Ovary (tissue), 9 donors: ENCODE measurements around the gene HK2. TPM values are rescaled to one million over a fixed set of nuclear protein-coding genes. Genes with fewer than 3 reads are reported as not detected.

Experiments
- DNase-seq, 5 donors: peaks; one replicate each; pipeline ENCODE4 v3.0.0-alpha.2; 2019 to 2020
- H3K27ac ChIP-seq, 2 donors: fragments of 200-600 bp; one replicate each; pipeline versions ENCODE4 v1.5.1 to v1.8.0; 2019 to 2022
- H3K27me3 ChIP-seq: fragments of 200-600 bp; one replicate; pipeline ENCODE4 v1.8.0; 2022
- H3K36me3 ChIP-seq: fragments of 200-600 bp; sonication (generic); one replicate; pipeline ENCODE4 v1.5.1; 2019
- H3K4me1 ChIP-seq: one replicate; pipeline ENCODE4 v1.8.1; 2013; ENCODE audit warnings: mild to moderate bottlenecking, moderate library complexity; ENCODE audit not compliant: insufficient read depth
- H3K4me3 ChIP-seq: fragments of 200-600 bp; sonication (generic); one replicate; pipeline ENCODE4 v1.5.1; 2017
- H3K9me3 ChIP-seq, 2 donors: fragments of 200-600 bp in 1 of 2; sonication (generic) in 1 of 2; one replicate each; pipeline versions ENCODE4 v1.5.1 to v1.8.1; 2013 to 2019; ENCODE audit warnings: mild to moderate bottlenecking in 1 of 2, moderate library complexity in 1 of 2
- EP300 ChIP-seq: sonication (generic); formaldehyde crosslinking; IDR thresholded peaks from one replicate; pipeline ENCODE4 v1.6.1; 2017; ENCODE audit warnings: antibody characterized with exemption
- POLR2A ChIP-seq: fragments of 450-650 bp; IDR thresholded peaks from one replicate; pipeline ENCODE4 v1.6.1; 2017; ENCODE audit warnings: antibody characterized with exemption, mild to moderate bottlenecking, moderate library complexity
- WGBS, 3 donors: extraction: QIAGEN DNeasy Blood & Tissue Kit in 1 of 3; methylation state at CpG; one replicate each; pipeline versions ENCODE4 v1.1.5 to v1.1.7; 2013 to 2017; 5-methylcytosine and 5-hydroxymethylcytosine counted together
- intact Hi-C, 4 donors: fragments of 100-400 bp; cut with DNase I; formaldehyde crosslinking; loops; one replicate each; pipeline versions ENCODE4 v1.11.0 to v1.15.1; 2022 to 2023
- polyA plus RNA-seq, 2 donors: library from polyadenylated mRNA; stranded (reverse); fragments of 200-250 nt in 1 of 2; fragments of 350-450 nt in 1 of 2; fragmentation: Illumina TruSeq in 1 of 2; extraction: RNeasy Lipid Tissue Mini Kit (QIAGEN cat#74804) in 1 of 2; gene quantifications; one replicate each; pipeline ENCODE4 v1.2.3, GENCODE V29; 2013 to 2014
- total RNA-seq, 7 donors: library from RNA; depleted of rRNA in 2 of 7; stranded (reverse); fragments of >200 nt in 2 of 7; fragmentation: NEBNext Ultra II Directional in 3 of 7; extraction: Animal tissue kit (Norgen Biotek cat#: 25700) in 3 of 7; gene quantifications; one replicate each; pipeline versions ENCODE4 v1.1.0 to v1.2.4, GENCODE V29; 2016 to 2023
- TF ChIP-seq, protein P1 (sequence below), 3 donors: fragments of 450-650 bp in 2 of 3; fragments of 200-600 bp in 1 of 3; IDR thresholded peaks; one replicate each; pipeline versions ENCODE4 v1.5.1 to v1.8.0; 2016 to 2022; ENCODE audit warnings: antibody characterized with exemption in 3 of 3, mild to moderate bottlenecking in 1 of 3
- donor health status: DM: no; HTN: no; CAD: no; lungs with moderate emphysema.
- donor health status: DM: no; HTN: no; CAD: no.
- donor health status: Bipolar disorder and iron deficiency.
- donor health status: DM: yes; HTN: yes; CAD: no.
- donor health status: DM: no; HTN: no; CAD: no.
- donor health status: DM: yes; HTN: yes; CAD: no.

Gene HK2
- total and polyA plus RNA-seq, 9 donors, result 11.8 to 46.7 (median 28.9) TPM

DNA sequence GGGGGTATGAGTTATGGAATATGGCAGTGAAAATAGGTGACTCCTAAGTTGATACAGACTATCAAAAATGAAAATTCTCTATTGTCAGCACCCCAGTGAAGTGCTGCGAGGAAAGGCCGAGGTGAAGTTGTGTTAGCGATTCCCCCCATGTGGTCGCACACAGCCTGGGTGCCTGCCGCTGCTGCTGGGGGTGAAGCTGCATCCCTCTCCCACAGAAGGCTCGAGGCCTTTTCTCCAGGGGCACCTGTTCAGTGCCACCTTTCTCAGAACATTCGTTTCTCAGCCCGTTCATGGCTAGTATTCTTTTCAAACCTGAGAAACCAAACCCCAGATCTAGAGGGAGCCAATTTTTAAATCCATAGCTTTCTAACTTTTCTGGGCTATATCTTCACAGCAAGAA lies 23.8 kb downstream of the HK2 start:
- Histone ChIP-seq H3K4me3 (no peak overlapping the region), H3K36me3 (no peaks in the 10 kb centered on the region), H3K27ac (no peak overlapping the region), H3K4me1 (peaks cover 10% of the 10 kb centered on the region), H3K9me3 (no peaks in the 10 kb centered on the region), H3K27me3 (no peaks in the 10 kb centered on the region)
- 89 to 93% (median 92%) methylated on average over 8 of the region's 8 CpGs for WGBS, 3 donors
- intact Hi-C loops, result no loop called here
- no peak for DNase-seq
- TF ChIP-seq POLR2A (no peak), EP300 (no peak)
- TF ChIP-seq, protein P1, sequence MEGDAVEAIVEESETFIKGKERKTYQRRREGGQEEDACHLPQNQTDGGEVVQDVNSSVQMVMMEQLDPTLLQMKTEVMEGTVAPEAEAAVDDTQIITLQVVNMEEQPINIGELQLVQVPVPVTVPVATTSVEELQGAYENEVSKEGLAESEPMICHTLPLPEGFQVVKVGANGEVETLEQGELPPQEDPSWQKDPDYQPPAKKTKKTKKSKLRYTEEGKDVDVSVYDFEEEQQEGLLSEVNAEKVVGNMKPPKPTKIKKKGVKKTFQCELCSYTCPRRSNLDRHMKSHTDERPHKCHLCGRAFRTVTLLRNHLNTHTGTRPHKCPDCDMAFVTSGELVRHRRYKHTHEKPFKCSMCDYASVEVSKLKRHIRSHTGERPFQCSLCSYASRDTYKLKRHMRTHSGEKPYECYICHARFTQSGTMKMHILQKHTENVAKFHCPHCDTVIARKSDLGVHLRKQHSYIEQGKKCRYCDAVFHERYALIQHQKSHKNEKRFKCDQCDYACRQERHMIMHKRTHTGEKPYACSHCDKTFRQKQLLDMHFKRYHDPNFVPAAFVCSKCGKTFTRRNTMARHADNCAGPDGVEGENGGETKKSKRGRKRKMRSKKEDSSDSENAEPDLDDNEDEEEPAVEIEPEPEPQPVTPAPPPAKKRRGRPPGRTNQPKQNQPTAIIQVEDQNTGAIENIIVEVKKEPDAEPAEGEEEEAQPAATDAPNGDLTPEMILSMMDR (IDR thresholded peaks at IDR 0.05), result no peak

DNA sequence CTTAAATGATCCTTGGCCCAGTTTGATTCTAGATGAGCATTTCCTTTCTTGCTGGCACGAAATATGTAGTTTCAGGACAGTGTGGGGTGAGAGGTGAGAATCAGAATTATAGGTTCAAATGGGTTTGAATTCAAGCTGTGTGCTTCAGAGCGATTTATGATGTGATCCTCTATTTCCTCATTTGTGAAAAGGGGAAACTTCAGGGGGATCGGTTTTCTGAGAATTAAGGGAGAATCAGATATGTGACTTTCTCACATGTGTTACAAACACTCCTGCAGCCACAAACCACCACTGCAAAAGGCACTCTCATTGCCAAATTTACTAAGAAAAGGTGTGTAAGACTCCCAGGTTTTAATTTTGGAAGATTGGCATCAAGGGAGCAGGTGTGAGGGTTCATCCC lies 24.4 kb downstream of the HK2 start:
- WGBS, 3 donors, result 84 to 89% (median 88%) methylated on average over 3 of the region's 3 CpGs
- H3K4me1 ChIP-seq, result peaks cover 10% of the 10 kb centered on the region
- no peak for TF ChIP-seq POLR2A
- TF ChIP-seq, protein P1 (IDR thresholded peaks at IDR 0.05), result no peak
- TF ChIP-seq EP300, result no peak
- H3K9me3 ChIP-seq, result no peaks in the 10 kb centered on the region
- no peak overlapping the region for H3K4me3 ChIP-seq
- no peak for DNase-seq
- no peak overlapping the region for H3K27ac ChIP-seq
- H3K36me3 ChIP-seq, result no peaks in the 10 kb centered on the region
- no peaks in the 10 kb centered on the region for H3K27me3 ChIP-seq
- intact Hi-C loops, result no loop called here

DNA sequence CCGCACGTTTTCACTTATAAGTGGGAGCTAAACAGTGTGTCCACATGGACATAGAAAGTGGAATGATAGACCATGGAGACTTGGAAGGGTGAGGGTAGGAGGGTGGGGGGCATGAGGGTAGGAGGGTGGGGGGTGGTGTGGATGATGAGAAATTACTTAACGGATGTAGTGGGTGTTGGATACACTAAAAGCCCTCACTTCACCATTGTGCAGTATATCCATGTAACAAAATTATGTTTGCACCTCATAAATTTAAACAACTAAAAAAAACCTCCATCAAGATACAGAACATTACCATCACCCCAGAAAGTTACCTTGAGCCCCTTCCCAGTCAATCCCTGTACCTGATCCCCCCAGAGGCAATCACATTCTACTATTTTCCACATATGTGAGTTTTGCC lies 26.2 kb downstream of the HK2 start:
- no peaks in the 10 kb centered on the region for H3K9me3 ChIP-seq
- TF ChIP-seq, protein P1 (IDR thresholded peaks at IDR 0.05), result no peak
- TF ChIP-seq POLR2A (no peak), EP300 (no peak)
- H3K27ac ChIP-seq, result no peak overlapping the region
- H3K4me1 ChIP-seq, result peaks cover 14% of the 10 kb centered on the region
- H3K27me3 ChIP-seq, result no peaks in the 10 kb centered on the region
- H3K4me3 ChIP-seq, result no peak overlapping the region
- intact Hi-C loops, result no loop called here
- no peak for DNase-seq
- no peaks in the 10 kb centered on the region for H3K36me3 ChIP-seq
- WGBS, 3 donors, result 83 to 88% (median 83%) methylated on average over 3 of the region's 3 CpGs

DNA sequence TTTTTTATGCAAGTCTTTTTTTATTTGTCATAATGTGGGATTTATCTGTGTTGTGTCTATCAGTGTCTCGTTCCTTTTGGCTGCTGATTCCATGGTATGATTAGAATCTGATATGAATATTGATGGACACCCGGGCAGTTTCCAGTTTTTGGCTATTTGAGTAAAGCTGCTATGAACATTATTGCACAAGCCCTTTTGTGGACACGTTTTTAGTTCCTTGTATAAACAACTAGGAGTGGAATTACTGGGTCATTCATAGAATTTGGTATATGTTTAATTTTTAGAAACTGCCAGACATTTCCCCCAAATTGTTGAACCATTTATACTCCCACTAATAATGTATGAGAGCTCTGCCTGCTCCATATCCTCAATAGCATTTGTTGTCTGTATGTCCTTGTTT lies 26.6 kb downstream of the HK2 start:
- 30 to 62% (median 42%) methylated on average over 3 of the region's 3 CpGs for WGBS, 3 donors
- H3K36me3 ChIP-seq, result no peaks in the 10 kb centered on the region
- TF ChIP-seq, protein P1 (IDR thresholded peaks at IDR 0.05), result no peak
- TF ChIP-seq POLR2A (no peak), EP300 (no peak)
- peaks cover 18% of the 10 kb centered on the region for H3K4me1 ChIP-seq
- DNase-seq, result no peak
- no peaks in the 10 kb centered on the region for H3K9me3 ChIP-seq
- H3K27ac ChIP-seq, result no peak overlapping the region
- intact Hi-C loops, result no loop called here
- H3K27me3 ChIP-seq, result no peaks in the 10 kb centered on the region
- no peak overlapping the region for H3K4me3 ChIP-seq

DNA sequence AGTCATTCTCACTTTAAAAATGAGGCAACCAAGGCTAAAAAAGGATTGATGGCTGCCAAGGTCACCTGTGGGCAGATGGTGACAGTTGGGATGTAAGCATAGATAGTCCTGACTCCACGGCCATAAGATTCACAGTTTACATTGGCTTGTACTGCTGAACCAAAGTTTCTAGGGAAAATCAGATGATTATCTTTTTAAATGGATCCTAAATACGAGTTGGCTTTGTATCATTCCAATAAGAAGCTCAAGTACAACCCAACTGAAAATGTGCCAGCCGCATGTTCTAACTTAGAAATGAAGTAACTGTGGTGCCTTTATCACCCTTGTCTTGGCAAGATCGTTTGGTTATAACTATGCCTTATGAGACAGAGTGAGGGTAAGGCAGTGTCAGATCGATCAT lies 27.6 kb downstream of the HK2 start:
- TF ChIP-seq, protein P1 (IDR thresholded peaks at IDR 0.05), result no peak
- no peak for TF ChIP-seq EP300
- no peak for TF ChIP-seq POLR2A
- Histone ChIP-seq H3K4me3 (no peak overlapping the region), H3K36me3 (no peaks in the 10 kb centered on the region), H3K4me1 (peaks cover 17% of the 10 kb centered on the region), H3K27me3 (no peaks in the 10 kb centered on the region), H3K9me3 (no peaks in the 10 kb centered on the region), H3K27ac (no peak overlapping the region)
- intact Hi-C loops, result no loop called here
- WGBS, 3 donors, result 85 to 90% (median 87%) methylated on average over 5 of the region's 5 CpGs
- DNase-seq, result no peak
